Stimulated activated CD8-positive, alpha-beta memory T cell treated with anti-CD3 and anti-CD28 coated beads, Interleukin-15, amount 100 ng/mL, for 48 hours (primary cell): Measurements from ENCODE around the gene ELAVL1.
"Not testable (repeated sequence)": the region's sequence is repeated elsewhere in the genome, so short reads cannot be mapped to it uniquely, and the experiment has no call there.

Source experiments
- DNase-seq, 2 donors: peaks; one replicate each; pipeline ENCODE4 v3.0.0-alpha.2; 2020; ENCODE audit warnings: low read depth in 2 of 2

Gene ELAVL1

DNA sequence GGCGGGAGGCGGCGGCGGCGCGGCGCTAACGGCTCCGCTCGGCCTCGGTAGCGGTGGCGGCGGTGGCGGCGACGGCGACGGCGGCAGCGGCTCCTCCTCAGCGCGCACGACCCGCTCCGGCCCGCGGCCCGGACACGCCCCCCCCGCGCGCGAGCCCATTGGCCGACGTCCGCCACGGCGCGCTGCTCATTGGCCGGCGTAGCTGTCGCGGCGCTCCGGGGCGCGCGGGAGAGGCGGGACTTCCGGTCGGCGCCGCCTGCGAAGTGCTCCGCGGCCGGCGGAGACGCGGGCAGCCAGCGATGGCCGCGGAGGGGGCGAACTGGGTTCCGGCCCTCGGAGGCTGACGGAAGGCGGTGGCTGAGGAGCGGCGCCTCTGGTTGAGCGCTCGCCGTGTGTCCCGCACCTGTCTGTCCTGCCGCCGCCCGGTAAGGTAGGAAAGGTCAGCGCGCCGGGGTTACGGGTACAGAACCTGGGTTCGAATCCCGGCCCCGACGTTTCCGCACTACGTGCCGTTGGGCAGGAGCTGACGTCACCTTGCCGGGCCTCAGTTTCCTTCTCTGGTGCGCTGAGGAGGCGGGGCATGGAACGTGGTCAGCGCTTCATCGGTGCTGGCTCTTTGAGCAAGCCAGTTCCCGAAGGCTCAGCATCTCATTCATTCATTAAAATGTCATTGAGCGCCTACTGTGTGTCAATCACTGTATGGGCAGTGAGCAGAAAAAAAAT, at the start of gene ELAVL1:
Gene ELAVL1, minus strand, starts transcription at position 108 of the 723 bp plus-strand sequence. CDS start 13,826 bp downstream, outside the sequence.
- DNase-seq = peak; percentile 89 to 90

DNA sequence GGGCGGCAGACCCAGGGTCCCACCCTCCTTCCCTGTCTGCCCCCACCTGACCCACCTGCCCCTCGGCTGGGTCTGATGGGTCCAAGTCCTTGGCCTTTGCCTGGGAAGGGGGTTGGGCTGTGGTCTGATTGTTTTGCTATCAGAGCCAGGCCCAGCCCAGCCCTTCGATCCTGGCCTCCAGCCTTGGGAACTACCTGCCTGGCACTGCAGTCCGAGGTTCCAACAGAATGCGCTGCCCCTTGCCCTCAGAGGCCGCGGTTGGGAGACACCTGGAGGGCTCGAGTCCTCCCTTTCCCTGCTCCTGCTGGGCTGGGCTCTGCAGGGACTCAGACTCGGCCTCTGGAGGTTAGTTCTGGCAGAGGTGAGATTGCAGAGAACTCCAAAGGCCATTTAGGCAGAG, 48.7 kb upstream of the ELAVL1 start:
- DNase-seq = no peak

- DNase-seq = no peak
Observed at GRCh38 chr19:8052464-8052859, 47.0 kb upstream of the ELAVL1 start, which contains the start of gene CCL25. CCL25 (plus strand) TSS chr19:8052760; CDS start chr19:8053050, 290 bp downstream.

DNA sequence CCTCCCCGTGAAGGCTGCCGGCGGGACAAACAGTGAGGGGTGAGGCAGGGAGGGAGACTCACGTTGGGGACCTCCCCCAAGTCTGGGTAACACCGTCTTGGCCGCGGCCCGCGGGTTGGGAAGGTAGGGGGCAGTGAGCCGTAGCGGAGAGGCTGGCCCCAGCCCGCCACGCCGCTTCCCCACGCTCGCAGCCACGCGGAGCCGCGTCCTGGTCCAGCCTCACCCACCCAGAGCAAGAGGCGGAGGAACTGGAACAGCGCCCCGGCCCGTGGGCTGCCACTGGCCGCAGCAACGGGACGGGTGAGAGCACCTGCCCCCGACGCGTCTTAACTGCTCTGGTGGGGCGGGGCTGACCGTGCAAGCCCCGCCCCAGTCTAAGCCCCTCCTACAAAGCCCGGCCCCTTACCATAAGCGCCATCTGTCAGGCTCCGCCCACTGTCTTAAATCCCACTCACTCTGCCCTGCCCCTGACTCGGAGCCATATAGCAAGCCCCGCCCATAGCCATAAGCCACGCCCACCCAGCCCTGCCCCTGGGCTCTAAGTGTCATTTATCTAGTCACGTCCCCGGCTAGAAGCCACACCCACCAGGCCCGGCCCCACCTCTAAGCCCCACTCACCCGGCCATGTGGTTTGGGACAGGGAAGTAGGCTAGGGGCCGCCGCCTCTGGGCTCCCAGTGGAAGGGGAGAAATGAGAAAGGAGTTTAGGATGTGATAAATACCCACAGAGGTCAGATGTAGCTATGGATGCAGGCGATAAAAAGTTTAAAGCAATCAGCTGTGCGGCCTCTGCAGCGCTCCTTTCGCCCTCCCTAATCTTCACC, 45.0 kb upstream of the ELAVL1 start:
- peak; percentile 84 to 93 for DNase-seq

GRCh38 chr19:8046569-8047165, 41.2 kb upstream of the ELAVL1 start:
- DNase-seq = no peak

DNA sequence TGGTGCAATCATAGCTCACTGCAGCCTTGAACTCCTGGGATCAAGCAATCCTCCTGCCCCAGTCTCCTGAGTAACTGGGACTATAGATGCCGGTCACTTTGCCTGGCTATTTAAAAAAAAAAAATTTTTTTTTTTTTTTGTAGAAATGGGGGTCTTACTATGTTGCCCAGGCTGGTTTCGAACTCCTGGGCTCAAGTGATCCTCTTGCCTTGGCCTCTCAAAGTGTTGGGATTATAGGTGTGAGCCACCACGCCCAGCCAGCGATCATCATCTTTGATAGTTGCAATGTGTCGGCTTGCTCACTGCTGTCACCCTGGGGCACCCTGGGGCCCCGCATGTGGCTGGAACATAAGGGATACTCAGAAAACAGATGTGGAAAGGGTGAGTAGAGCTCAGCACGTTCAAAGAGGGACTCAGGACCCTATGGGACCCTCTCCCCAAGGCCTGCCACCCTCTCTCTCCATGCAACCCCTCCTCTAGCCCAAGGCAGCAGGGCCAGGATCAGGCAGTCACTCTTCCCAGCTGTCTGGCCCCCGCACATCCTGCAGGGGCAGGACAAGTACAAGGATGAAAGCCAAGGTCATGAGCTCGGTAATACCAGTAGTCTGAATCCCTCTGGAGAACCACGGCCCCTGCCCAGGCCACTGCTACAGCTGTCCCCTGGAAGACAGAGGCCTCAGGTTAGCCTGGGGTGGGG, 40.6 kb upstream of the ELAVL1 start:
- DNase-seq = no peak

DNA sequence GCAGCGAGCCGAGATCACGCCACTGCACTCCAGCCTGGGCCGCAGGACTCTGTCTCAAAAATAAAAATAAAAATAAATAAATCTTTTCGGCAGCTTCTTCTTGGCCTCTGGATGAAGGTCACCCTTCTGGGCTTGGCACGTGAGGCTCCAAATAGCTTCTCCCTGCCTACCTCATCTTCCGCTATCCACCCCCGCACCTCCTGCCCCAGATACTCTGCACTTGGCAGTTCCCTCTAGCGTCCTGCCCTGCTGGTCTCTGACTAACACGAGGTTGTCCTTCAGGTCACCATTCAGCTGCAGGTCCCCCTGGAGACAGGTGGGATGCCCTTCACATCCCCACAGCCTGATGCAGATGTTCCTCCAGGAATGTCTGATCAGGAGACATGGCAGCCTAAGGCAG, 38.6 kb upstream of the ELAVL1 start:
- no peak for DNase-seq

- no peak for DNase-seq
Observed at GRCh38 chr19:8042900-8043299, 37.5 kb upstream of the ELAVL1 start.

DNA sequence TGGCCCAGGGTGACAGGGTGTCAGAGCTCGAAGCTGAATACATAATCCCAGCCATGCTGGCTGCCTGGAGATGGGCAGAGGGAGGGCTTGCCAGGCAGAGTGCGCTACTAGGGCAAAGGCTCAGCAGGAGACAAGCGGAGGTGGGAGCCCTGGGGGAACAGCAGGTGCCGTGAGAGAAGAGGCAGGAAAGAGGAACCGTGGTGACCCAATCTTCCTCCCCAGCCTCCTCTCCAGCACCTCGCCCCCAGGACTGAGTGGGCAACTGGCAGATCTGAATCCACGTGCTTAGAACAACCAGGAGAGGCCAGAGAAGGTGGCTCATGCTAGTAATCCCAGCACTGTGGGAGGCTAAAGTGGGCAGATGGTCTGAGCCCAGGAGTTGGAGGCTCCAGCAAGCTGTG, 36.1 kb upstream of the ELAVL1 start:
- no peak for DNase-seq

DNA sequence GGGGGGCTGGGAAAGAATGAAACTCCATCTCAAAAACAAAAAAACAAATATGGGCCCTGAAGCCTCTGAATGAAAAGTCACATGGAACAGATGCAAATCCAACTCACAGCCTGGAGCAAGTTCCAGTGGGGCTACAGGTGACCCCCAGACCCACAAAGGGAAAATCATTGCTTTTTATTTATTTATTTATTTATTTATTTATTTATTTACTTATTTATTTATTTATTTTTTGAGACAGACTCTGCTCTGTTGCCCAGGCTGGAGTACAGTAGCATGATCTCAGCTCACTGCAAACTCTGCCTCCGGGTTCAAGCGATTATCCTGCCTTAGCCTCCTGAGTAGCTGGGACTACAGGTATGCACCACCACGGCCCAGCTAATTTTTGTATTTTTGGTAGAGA, 33.8 kb upstream of the ELAVL1 start:
- DNase-seq = no peak

GRCh38 chr19:8038815-8039214, 33.4 kb upstream of the ELAVL1 start:
- DNase-seq = no peak

- DNase-seq = no peak
Observed at GRCh38 chr19:8036434-8037099, 31.1 kb upstream of the ELAVL1 start.

DNA sequence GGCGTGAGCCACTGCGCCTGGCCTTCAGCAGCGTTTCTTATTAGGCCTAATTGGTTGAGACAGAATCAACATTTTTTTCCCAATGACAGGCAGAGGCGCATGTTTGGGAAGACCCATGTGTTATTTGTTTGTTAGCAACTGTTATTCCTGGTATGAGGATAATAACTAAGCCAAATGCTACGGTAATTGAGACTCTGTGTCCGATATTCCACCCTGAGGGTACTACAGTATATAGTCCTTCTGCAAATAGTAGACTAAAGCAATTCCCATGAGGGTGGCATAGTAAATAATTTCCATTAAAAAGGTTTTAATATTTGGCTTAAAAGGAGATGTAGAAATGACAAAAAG, 28.7 kb upstream of the ELAVL1 start:
- DNase-seq = no peak

GRCh38 chr19:8033287-8034177, 28.1 kb upstream of the ELAVL1 start:
- not testable (repeated sequence) for DNase-seq

DNA sequence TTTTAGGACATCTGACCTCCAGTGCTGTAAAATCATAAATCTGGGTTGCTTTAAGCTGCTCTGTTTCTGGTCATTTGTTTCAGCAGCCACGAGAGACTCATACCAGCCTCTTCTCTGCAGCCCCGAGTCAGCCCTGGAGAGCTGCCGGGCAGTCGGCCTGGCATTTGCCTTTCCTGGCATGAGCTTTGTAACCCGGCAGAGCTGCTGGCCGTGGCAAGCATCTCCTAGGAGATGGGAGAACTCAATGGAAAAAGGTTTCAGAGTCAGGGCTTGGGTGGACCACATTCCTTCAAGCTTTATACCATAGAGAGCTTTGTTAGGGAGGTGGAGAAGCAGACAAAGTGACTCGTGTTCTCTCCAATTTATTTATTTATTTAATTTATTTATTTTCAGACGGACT, 25.5 kb upstream of the ELAVL1 start:
- DNase-seq = no peak

DNA sequence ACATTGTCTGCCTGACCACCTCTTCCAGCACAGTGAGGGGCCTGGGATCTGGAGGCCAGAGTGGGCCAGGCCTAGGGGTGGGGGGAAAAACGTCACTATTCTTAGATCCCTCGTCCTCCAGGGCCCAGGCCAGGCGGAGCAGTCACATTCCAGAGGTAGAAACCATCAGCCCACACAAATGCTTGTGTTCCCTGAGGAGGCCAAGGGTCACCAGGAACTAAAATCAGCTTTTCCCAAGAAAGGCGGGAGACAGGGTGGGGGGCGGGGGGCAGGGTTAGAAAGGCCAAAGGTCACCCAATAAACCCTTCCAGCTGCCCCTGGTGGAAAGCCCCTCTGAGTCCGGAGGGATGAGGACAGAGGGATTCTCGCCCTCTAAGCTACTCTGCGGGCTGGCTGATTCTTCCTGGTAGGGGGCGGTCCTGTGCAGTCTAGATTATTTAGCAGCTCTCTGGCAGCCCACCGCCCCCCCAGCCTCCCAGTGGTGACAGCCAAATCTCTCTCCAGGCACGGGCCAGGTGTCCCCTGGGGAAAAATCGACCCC, 23.6 kb upstream of the ELAVL1 start:
- DNase-seq = no peak

DNA sequence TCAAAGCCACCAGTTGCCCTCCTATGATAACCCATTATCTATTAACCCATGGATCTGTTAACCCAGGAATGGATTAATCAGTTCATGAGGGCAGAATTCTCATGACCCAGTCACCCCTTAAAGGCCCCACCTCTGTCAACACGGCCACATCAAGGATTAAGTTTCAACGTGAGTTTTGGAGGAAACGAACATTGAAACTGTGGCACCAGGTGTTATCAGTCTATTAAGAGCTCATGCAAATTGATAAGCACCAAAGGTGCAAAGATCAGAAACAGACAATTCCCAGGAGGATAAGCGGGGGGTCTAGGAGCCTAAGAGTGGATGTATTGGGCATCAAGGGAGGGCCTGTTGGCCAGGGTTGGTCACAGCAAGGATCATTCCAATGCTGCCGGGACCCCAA, 19.9 kb upstream of the ELAVL1 start:
- no peak for DNase-seq

GRCh38 chr19:8024256-8024655, 18.8 kb upstream of the ELAVL1 start:
- DNase-seq = not testable (repeated sequence)

DNA sequence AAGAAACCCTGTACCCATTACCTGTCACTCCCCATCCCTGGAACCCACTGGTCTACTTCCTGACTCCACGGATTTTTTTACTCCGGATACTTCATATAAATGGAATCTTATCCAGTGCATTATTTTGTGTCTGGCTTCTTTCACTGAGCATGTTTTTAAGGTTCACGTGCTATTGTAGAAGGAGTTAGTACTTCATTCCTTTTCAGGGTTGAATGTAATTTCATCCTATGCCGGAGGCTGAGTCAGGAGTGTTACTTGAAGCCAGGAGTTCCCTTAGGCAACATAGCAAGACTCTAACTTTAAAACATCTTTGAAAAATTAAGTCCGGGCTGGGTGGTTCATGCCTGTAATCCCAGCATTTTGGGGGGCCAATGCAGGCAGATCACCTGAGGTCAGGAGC, 17.9 kb upstream of the ELAVL1 start:
- DNase-seq = no peak

- no peak for DNase-seq
Observed at GRCh38 chr19:8022275-8022674, 16.8 kb upstream of the ELAVL1 start.
